ENCODE measurements around the gene ERBB4. TPM values are rescaled to one million over a fixed set of nuclear protein-coding genes. Genes with fewer than 3 reads are reported as not detected.

ERBB4 gene
- total and polyA plus RNA-seq, 2 of the 8 experiments (the other 6 are each of a cell fraction or from before 2014, with no cell fraction given) = 0.34 to 1.3 TPM

DNA sequence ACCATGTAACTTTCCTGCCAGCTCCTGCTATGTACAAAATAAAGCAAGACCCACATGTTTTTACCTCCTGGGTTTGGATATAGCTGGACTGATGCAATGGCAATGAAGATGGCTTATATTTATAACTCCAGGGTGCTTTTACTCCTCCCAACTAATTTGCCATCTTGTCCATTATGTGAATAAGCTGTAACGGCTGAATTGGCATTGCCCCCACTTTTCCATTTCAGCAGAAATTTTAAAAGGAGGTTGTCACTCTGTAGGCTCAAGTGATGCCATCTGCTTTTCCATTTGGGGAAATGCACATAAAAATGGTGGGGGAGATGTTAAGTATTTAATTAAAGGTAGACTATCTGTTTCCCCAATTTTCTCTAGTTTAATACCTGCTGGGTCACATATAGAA, 345.5 kb downstream of the ERBB4 start:
- Histone ChIP-seq H3K4me1 (replicated peaks in 1 of 4; ENCODE audit: control insufficient read depth in 3 of 4, insufficient read depth in 4 of 4, low read length in 3 of 4) (no peaks in the 10 kb centered on the region), H2BK20ac (ENCODE audit: low read length) (no peak overlapping the region), H2BK120ac (replicated peaks; ENCODE audit: low read depth, low read length) (no peak overlapping the region), H2AFZ (ENCODE audit: low read length) (no peak overlapping the region), H3K27ac (ENCODE audit: low read depth, low read length) (no peak overlapping the region), H2BK12ac (ENCODE audit: low read depth, low read length) (no peak overlapping the region), H3K79me1 (ENCODE audit: low read depth, low read length) (no peaks in the 10 kb centered on the region), H3K4me2 (ENCODE audit: insufficient read depth in 1 of 2, low read depth in 2 of 2, low read length in 2 of 2) (no peak overlapping the region), H4K5ac (ENCODE audit: insufficient read length, low read depth, low read length) (no peak overlapping the region), H3K27me3 (replicated peaks in 1 of 4; ENCODE audit: control insufficient read depth in 3 of 4, extremely low read depth in 1 of 4, insufficient read depth in 3 of 4, low read length in 3 of 4) (no peaks in the 10 kb centered on the region), H3K79me2 (ENCODE audit: control insufficient read depth in 1 of 2, insufficient read depth in 2 of 2, low read length in 2 of 2) (no peaks in the 10 kb centered on the region), H2BK5ac (ENCODE audit: low read depth, low read length) (no peak overlapping the region), H2BK15ac (ENCODE audit: low read length) (no peak overlapping the region), H3K4me3 (ENCODE audit: extremely low read depth in 1 of 4, insufficient read depth in 2 of 4, low read depth in 3 of 4, low read length in 4 of 4) (no peak overlapping the region), H3K9me3 (ENCODE audit: insufficient read depth in 2 of 2, low read depth in 1 of 2, low read length in 1 of 2) (no peaks in the 10 kb centered on the region), H4K8ac (ENCODE audit: extremely low read depth, insufficient read depth, low read length) (no peak overlapping the region), H3K18ac (ENCODE audit: extremely low read depth, low read length) (no peak overlapping the region), H3K9ac (replicated peaks in 1 of 4; ENCODE audit: extremely low read depth in 1 of 4, low read depth in 3 of 4, low read length in 3 of 4) (no peak overlapping the region), H3K23me2 (ENCODE audit: low read depth, low read length) (no peaks in the 10 kb centered on the region; the same call in 1 of the 2 replicates), H3K56ac (replicated peaks; ENCODE audit: insufficient read length, low read depth, low read length) (no peak overlapping the region), H2AK5ac (ENCODE audit: low read depth, low read length) (no peak overlapping the region), H3K36me3 (ENCODE audit: control insufficient read depth in 2 of 4, insufficient read depth in 4 of 4, low read length in 3 of 4) (no peaks in the 10 kb centered on the region), H3K23ac (ENCODE audit: insufficient read length) (no peak overlapping the region), H4K20me1 (replicated peaks in 1 of 2; ENCODE audit: control insufficient read depth in 1 of 2, insufficient read depth in 2 of 2, low read length in 2 of 2) (no peaks in the 10 kb centered on the region), H3K14ac (ENCODE audit: insufficient read length) (no peak overlapping the region), H4K91ac (replicated peaks; ENCODE audit: insufficient read length, low read length) (no peak overlapping the region), H3K4ac (replicated peaks; ENCODE audit: insufficient read length, low read depth, low read length) (no peak overlapping the region)
- DNase-seq (ENCODE audit: low read depth in 1 of 2, low spot score in 2 of 2) (no peak), FAIRE-seq (no peak)
- ChIA-PET POLR2A (ENCODE audit: partially characterized antibody) (interaction anchor here (0.8 kb wide), 1 partner anchor 682 kb away, joined by 3 read pairs; no protein-coding TSS in a partner anchor), CTCF (ENCODE audit: partially characterized antibody) (no interaction called here)
- WGBS, 2 experiments (ENCODE audit: extremely low coverage in 1 of 2, insufficient coverage in 1 of 2, insufficient read length in 1 of 2, insufficient replicate concordance in 2 of 2, low coverage in 1 of 2, low lambda C conversion rate in 2 of 2, missing lambda C conversion rate in 1 of 2) = 100% methylated on average over 1 of the region's 1 CpG; no CpG with 5 or more reads in 1 of the 2 experiments
- no peak for TF ChIP-seq ZNF274 (IDR thresholded peaks at IDR 0.05; ENCODE audit: borderline replicate concordance, extremely low read depth, low read length)
- TF ChIP-seq, protein P1, sequence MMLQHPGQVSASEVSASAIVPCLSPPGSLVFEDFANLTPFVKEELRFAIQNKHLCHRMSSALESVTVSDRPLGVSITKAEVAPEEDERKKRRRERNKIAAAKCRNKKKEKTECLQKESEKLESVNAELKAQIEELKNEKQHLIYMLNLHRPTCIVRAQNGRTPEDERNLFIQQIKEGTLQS (IDR thresholded peaks at IDR 0.05; ENCODE audit: insufficient read depth, low read depth, low read length) = no peak
- no peak for TF ChIP-seq HDAC2 (IDR thresholded peaks at IDR 0.05; ENCODE audit: borderline replicate concordance in 1 of 2, low read depth in 2 of 2, low read length in 2 of 2)
- TF ChIP-seq KDM1A (IDR thresholded peaks at IDR 0.05; ENCODE audit: borderline replicate concordance, low read length) = no peak
- TF ChIP-seq, protein P2, sequence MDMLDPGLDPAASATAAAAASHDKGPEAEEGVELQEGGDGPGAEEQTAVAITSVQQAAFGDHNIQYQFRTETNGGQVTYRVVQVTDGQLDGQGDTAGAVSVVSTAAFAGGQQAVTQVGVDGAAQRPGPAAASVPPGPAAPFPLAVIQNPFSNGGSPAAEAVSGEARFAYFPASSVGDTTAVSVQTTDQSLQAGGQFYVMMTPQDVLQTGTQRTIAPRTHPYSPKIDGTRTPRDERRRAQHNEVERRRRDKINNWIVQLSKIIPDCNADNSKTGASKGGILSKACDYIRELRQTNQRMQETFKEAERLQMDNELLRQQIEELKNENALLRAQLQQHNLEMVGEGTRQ (IDR thresholded peaks at IDR 0.05; ENCODE audit: low read length) = no peak
- TF ChIP-seq SUZ12 (IDR thresholded peaks at IDR 0.05; ENCODE audit: low read length) = no peak
- TF ChIP-seq GABPA (IDR thresholded peaks at IDR 0.05; ENCODE audit: borderline replicate concordance, insufficient read depth, low read length) = no peak
- no peak for TF ChIP-seq E2F6 (IDR thresholded peaks at IDR 0.05)
- TF ChIP-seq YY1 (IDR thresholded peaks at IDR 0.05; ENCODE audit: low read depth, low read length) = no peak
- TF ChIP-seq SIN3A (conservative IDR thresholded peaks at IDR 0.05 in 1 of 2, IDR thresholded peaks at IDR 0.05 in 1 of 2; ENCODE audit: low read depth in 1 of 2, low read length in 2 of 2) = no peak
- no peak for TF ChIP-seq RBBP5 (IDR thresholded peaks at IDR 0.05; ENCODE audit: borderline replicate concordance, low read depth, low read length)
